IMR-90 (cell line): ENCODE results near the gene ITSN1. TPM values are rescaled to one million over a fixed set of nuclear protein-coding genes. Genes with fewer than 3 reads are reported as not detected.

Experiments used
- ATAC-seq: fragments of 200-7000 bp; cut with Tn5 transposase; 2 replicates; pipeline ENCODE4 v1.9.1; 2020; ENCODE audit warnings: low read depth, mild to moderate bottlenecking, moderate library complexity
- BruUV-seq: library from RNA; stranded (reverse); fragments of 400-500 nt; replicated peaks from 2 replicates; lab custom pipeline; 2021; lab: Mats Ljungman, UMichigan
- CTCF ChIA-PET: fragments of 300-600 bp; formaldehyde crosslinking; extraction: SDS; loops from one replicate; lab custom pipeline; 2021; ENCODE audit warnings: antibody characterized with exemption; lab: Yijun Ruan, JAX
- POLR2A ChIA-PET: fragments of 300-600 bp; sonication (Branson Sonifier 250); formaldehyde crosslinking; loops from one replicate; lab custom pipeline; 2022; ENCODE audit warnings: antibody characterized with exemption; ENCODE audit not compliant: unreplicated experiment; lab: Charles Lee
- DNase-seq: peaks from one replicate; pipeline ENCODE4 v3.0.0; 2013
- H2AFZ ChIP-seq: replicated peaks from 2 replicates; pipeline ENCODE3; 2013; ENCODE audit warnings: low read length, mild to moderate bottlenecking; ENCODE audit not compliant: poor library complexity
- H2AK5ac ChIP-seq: 2 replicates; pipeline ENCODE4 v1.6.1; 2013; ENCODE audit warnings: low read depth, low read length, inconsistent platforms
- H2AK9ac ChIP-seq: replicated peaks from 2 replicates; pipeline ENCODE3; 2013; ENCODE audit warnings: mild to moderate bottlenecking, low read depth, low read length, moderate library complexity; ENCODE audit not compliant: poor library complexity
- H2BK120ac ChIP-seq: 2 replicates; pipeline ENCODE4 v1.6.1; 2013; ENCODE audit warnings: low read depth, low read length, inconsistent platforms
- H2BK15ac ChIP-seq: 3 replicates; pipeline ENCODE4 v1.6.1; 2013; ENCODE audit warnings: low read depth, low read length, inconsistent platforms
- H2BK20ac ChIP-seq: 2 replicates; pipeline ENCODE4 v1.6.1; 2013; ENCODE audit warnings: low read depth, mild to moderate bottlenecking, inconsistent platforms, low read length, moderate library complexity
- H2BK5ac ChIP-seq: 2 replicates; pipeline ENCODE4 v1.6.1; 2013; ENCODE audit warnings: mild to moderate bottlenecking, low read depth, low read length, inconsistent platforms; ENCODE audit not compliant: poor library complexity, severe bottlenecking
- H3K14ac ChIP-seq: replicated peaks from 2 replicates; pipeline ENCODE4 v1.6.1; 2013; ENCODE audit warnings: low read depth, low read length, inconsistent platforms
- H3K18ac ChIP-seq: 2 replicates; pipeline ENCODE4 v1.6.1; 2013; ENCODE audit warnings: low read depth, low read length, control low read depth
- H3K23ac ChIP-seq: 2 replicates; pipeline ENCODE4 v1.6.1; 2013; ENCODE audit warnings: low read depth, low read length, inconsistent platforms
- H3K27ac ChIP-seq: 2 replicates; pipeline ENCODE4 v1.5.1; 2013; ENCODE audit warnings: mild to moderate bottlenecking, control low read depth, low read length; ENCODE audit not compliant: insufficient read depth
- H3K27me3 ChIP-seq: 2 replicates; pipeline ENCODE4 v1.6.1; 2013; ENCODE audit warnings: low read length; ENCODE audit not compliant: control insufficient read depth, insufficient read depth
- H3K36me3 ChIP-seq: 2 replicates; pipeline ENCODE4 v1.6.1; 2013; ENCODE audit warnings: low read length, mixed read lengths; ENCODE audit not compliant: control insufficient read depth, insufficient read depth
- H3K4ac ChIP-seq: 2 replicates; pipeline ENCODE4 v1.6.1; 2013; ENCODE audit warnings: low read depth, low read length, inconsistent platforms
- H3K4me1 ChIP-seq: 2 replicates; pipeline ENCODE4 v1.6.1; 2013; ENCODE audit warnings: low read length, mixed read lengths; ENCODE audit not compliant: control insufficient read depth, insufficient read depth
- H3K4me2 ChIP-seq: 2 replicates; pipeline ENCODE4 v1.6.1; 2013; ENCODE audit warnings: low read depth, mild to moderate bottlenecking, control low read depth, low read length, moderate library complexity
- H3K4me3 ChIP-seq: 2 replicates; pipeline ENCODE4 v1.5.1; 2013; ENCODE audit warnings: low read depth, mild to moderate bottlenecking, control low read depth, low read length, moderate library complexity; ENCODE audit not compliant: insufficient read depth
- H3K56ac ChIP-seq: 2 replicates; pipeline ENCODE4 v1.6.1; 2013; ENCODE audit warnings: low read length, inconsistent platforms; ENCODE audit not compliant: insufficient read depth; ENCODE audit errors: extremely low read depth
- H3K79me1 ChIP-seq, 2 experiments: 2 replicates each; pipeline ENCODE4 v1.6.1; 2013; ENCODE audit warnings: low read length in 2 of 2, inconsistent platforms in 1 of 2, low read depth in 1 of 2
- H3K9ac ChIP-seq: 2 replicates; pipeline ENCODE4 v1.6.1; 2013; ENCODE audit warnings: low read depth, low read length, control low read depth
- H3K9me1 ChIP-seq: 2 replicates; pipeline ENCODE4 v1.6.1; 2013; ENCODE audit warnings: low read length, inconsistent platforms; ENCODE audit not compliant: insufficient read depth
- H3K9me3 ChIP-seq: 2 replicates; pipeline ENCODE4 v1.6.1; 2013; ENCODE audit warnings: low read length; ENCODE audit not compliant: control insufficient read depth, insufficient read depth
- H4K20me1 ChIP-seq: 2 replicates; pipeline ENCODE4 v1.6.1; 2013; ENCODE audit warnings: low read length, inconsistent platforms; ENCODE audit not compliant: insufficient read depth
- H4K5ac ChIP-seq: 2 replicates; pipeline ENCODE4 v1.6.1; 2013; ENCODE audit warnings: mild to moderate bottlenecking, low read depth, low read length, control low read depth
- H4K8ac ChIP-seq, 2 experiments: 2 replicates each; pipeline ENCODE4 v1.6.1; 2013; ENCODE audit warnings: low read depth in 2 of 2, low read length in 2 of 2, control low read depth in 1 of 2, inconsistent platforms in 1 of 2
- H4K91ac ChIP-seq: 2 replicates; pipeline ENCODE4 v1.6.1; 2013; ENCODE audit warnings: low read depth, low read length, inconsistent platforms; ENCODE audit not compliant: insufficient read depth
- BHLHE40 ChIP-seq: fragments of 150-350 bp; IDR thresholded peaks from 2 replicates; pipeline ENCODE4 v1.6.1; 2016; ENCODE audit warnings: mild to moderate bottlenecking, low read depth, low read length
- CEBPB ChIP-seq: IDR thresholded peaks from 2 replicates; pipeline ENCODE4 v1.6.1; 2012; ENCODE audit warnings: low read depth, low read length, improper control_type of control experiment
- CHD1 ChIP-seq: IDR thresholded peaks from 2 replicates; pipeline ENCODE4 v1.6.1; 2012; ENCODE audit warnings: low read depth, low read length, improper control_type of control experiment
- FOS ChIP-seq: fragments of 150-350 bp; IDR thresholded peaks from 2 replicates; pipeline ENCODE4 v1.6.1; 2016; ENCODE audit warnings: low read depth, low read length
- MAFK ChIP-seq: IDR thresholded peaks from 2 replicates; pipeline ENCODE4 v1.6.1; 2012; ENCODE audit warnings: low read depth, low read length, improper control_type of control experiment
- MAZ ChIP-seq: IDR thresholded peaks from 2 replicates; pipeline ENCODE4 v1.6.1; 2012; ENCODE audit warnings: low read depth, mild to moderate bottlenecking, low read length, improper control_type of control experiment, moderate library complexity, borderline replicate concordance
- MXI1 ChIP-seq: IDR thresholded peaks from 2 replicates; pipeline ENCODE4 v1.6.1; 2012; ENCODE audit warnings: low read depth, mild to moderate bottlenecking, low read length, moderate library complexity, borderline replicate concordance
- NFE2L2 ChIP-seq: fragments of 150-350 bp; IDR thresholded peaks from 2 replicates; pipeline ENCODE4 v1.6.1; 2016; ENCODE audit warnings: low read depth, mild to moderate bottlenecking, low read length
- POLR2A ChIP-seq: IDR thresholded peaks from 2 replicates; pipeline ENCODE4 v1.6.1; 2012; ENCODE audit warnings: mild to moderate bottlenecking, low read depth, low read length
- RCOR1 ChIP-seq: IDR thresholded peaks from 2 replicates; pipeline ENCODE4 v1.6.1; 2012; ENCODE audit warnings: mild to moderate bottlenecking, low read length, improper control_type of control experiment; ENCODE audit not compliant: insufficient replicate concordance
- RFX5 ChIP-seq: IDR thresholded peaks from 2 replicates; pipeline ENCODE4 v1.8.0; 2012; ENCODE audit warnings: low read depth, mild to moderate bottlenecking, low read length, moderate library complexity
- WGBS, 2 experiments: methylation state at CpG; one replicate each; pipeline versions ENCODE4 v1.1.5 to v1.1.7; 2013; ENCODE audit warnings: missing lambda C conversion rate in 2 of 2; ENCODE audit not compliant: insufficient read length in 1 of 2; ENCODE audit errors: extremely low coverage in 2 of 2; 5-methylcytosine and 5-hydroxymethylcytosine counted together
- dilution Hi-C: fragments of 300-500 bp; cut with HindIII; formaldehyde crosslinking; loops from one replicate; pipeline ENCODE4 v1.14.3; 2018; ENCODE audit warnings: low sequenced_read_pairs; ENCODE audit not compliant: unreplicated experiment
- in situ Hi-C: fragments of 300-500 bp; cut with MboI; formaldehyde crosslinking; loops from 3 replicates; pipeline ENCODE4 v1.14.3; 2019; ENCODE audit warnings: low sequenced_read_pairs, inconsistent platforms, mixed read lengths
- intact Hi-C: fragments of 100-400 bp; cut with micrococcal nuclease; formaldehyde crosslinking; loops from 2 replicates; pipeline ENCODE4 v1.10.0; 2022
- polyA plus RNA-seq, 3 experiments: library from polyadenylated mRNA; depleted of rRNA; stranded (reverse); fragments of >200 nt; gene quantifications; 2 replicates each; pipeline ENCODE4 v1.2.3, GENCODE V29; 2012; ENCODE audit warnings: low replicate concordance in 1 of 3
- total RNA-seq: library from RNA; depleted of rRNA; stranded (reverse); fragments of >200 nt; gene quantifications from 2 replicates; pipeline ENCODE4 v1.2.3, GENCODE V29; 2012
- TF ChIP-seq, protein P1 (sequence below): fragments of 150-350 bp; IDR thresholded peaks from 2 replicates; pipeline ENCODE4 v1.6.1; 2017; ENCODE audit warnings: mild to moderate bottlenecking, antibody characterized with exemption, low read length, low read depth
- TF ChIP-seq, protein P2 (sequence below): fragments of 150-350 bp; IDR thresholded peaks from 2 replicates; pipeline ENCODE4 v1.6.1; 2016; ENCODE audit warnings: low read depth, mild to moderate bottlenecking, low read length, moderate library complexity, borderline replicate concordance
- TF ChIP-seq, protein P3 (sequence below): conservative IDR thresholded peaks from 2 replicates; pipeline ENCODE4 v1.5.1; 2012; ENCODE audit warnings: mild to moderate bottlenecking, low read depth, low read length, improper control_type of control experiment

The ITSN1 gene
- total and polyA plus RNA-seq, 2 of the 4 experiments (the other 2 are of a cell fraction): 45.4 to 62.0 TPM

DNA sequence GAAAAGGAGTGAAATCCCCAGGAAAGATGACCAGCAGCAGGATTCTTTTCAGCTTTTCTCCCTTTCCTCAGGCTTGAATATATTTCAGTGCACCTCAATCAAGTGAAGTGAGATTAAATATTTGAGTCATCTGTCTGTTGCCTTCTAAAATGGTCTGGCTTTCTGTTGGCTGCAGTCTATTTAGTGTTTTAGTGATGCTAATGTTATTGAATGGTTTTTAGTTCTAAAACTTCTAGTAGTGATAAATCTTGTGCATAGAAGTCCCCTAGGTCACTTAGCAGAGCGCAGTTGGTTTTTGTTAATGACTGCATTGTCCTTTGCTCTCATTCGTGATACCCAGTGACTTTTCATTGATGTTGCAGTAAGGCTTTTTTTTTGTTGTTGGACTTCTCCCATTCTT is 53.5 kb downstream of the ITSN1 start:
- H3K18ac ChIP-seq: no peak overlapping the region
- TF ChIP-seq FOS: no peak
- no peak for TF ChIP-seq CEBPB
- no peak for TF ChIP-seq RCOR1
- no peak for TF ChIP-seq MAFK
- TF ChIP-seq RFX5: no peak
- TF ChIP-seq POLR2A: no peak
- TF ChIP-seq, protein P1, sequence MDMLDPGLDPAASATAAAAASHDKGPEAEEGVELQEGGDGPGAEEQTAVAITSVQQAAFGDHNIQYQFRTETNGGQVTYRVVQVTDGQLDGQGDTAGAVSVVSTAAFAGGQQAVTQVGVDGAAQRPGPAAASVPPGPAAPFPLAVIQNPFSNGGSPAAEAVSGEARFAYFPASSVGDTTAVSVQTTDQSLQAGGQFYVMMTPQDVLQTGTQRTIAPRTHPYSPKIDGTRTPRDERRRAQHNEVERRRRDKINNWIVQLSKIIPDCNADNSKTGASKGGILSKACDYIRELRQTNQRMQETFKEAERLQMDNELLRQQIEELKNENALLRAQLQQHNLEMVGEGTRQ: no peak
- no peak for TF ChIP-seq BHLHE40
- TF ChIP-seq NFE2L2: no peak
- no peak for TF ChIP-seq CHD1
- TF ChIP-seq, protein P2, sequence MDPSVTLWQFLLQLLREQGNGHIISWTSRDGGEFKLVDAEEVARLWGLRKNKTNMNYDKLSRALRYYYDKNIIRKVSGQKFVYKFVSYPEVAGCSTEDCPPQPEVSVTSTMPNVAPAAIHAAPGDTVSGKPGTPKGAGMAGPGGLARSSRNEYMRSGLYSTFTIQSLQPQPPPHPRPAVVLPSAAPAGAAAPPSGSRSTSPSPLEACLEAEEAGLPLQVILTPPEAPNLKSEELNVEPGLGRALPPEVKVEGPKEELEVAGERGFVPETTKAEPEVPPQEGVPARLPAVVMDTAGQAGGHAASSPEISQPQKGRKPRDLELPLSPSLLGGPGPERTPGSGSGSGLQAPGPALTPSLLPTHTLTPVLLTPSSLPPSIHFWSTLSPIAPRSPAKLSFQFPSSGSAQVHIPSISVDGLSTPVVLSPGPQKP: no peak
- no peak for TF ChIP-seq MXI1
- TF ChIP-seq, protein P3, sequence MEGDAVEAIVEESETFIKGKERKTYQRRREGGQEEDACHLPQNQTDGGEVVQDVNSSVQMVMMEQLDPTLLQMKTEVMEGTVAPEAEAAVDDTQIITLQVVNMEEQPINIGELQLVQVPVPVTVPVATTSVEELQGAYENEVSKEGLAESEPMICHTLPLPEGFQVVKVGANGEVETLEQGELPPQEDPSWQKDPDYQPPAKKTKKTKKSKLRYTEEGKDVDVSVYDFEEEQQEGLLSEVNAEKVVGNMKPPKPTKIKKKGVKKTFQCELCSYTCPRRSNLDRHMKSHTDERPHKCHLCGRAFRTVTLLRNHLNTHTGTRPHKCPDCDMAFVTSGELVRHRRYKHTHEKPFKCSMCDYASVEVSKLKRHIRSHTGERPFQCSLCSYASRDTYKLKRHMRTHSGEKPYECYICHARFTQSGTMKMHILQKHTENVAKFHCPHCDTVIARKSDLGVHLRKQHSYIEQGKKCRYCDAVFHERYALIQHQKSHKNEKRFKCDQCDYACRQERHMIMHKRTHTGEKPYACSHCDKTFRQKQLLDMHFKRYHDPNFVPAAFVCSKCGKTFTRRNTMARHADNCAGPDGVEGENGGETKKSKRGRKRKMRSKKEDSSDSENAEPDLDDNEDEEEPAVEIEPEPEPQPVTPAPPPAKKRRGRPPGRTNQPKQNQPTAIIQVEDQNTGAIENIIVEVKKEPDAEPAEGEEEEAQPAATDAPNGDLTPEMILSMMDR: no peak
- no peak for TF ChIP-seq MAZ
- H3K9ac ChIP-seq: no peak overlapping the region
- dilution Hi-C loops: no loop called here
- no peak overlapping the region for H3K4me3 ChIP-seq
- H2BK5ac ChIP-seq: no peak overlapping the region
- no peak overlapping the region for H3K4me2 ChIP-seq
- H2BK20ac ChIP-seq: no peak overlapping the region
- no peak overlapping the region for H3K56ac ChIP-seq
- intact Hi-C loops: no loop called here
- H4K20me1 ChIP-seq: peaks cover 48% of the 10 kb centered on the region; the same call in 1 of the 2 replicates
- in situ Hi-C loops: no loop called here
- no peak overlapping the region for H3K4ac ChIP-seq
- no peaks in the 10 kb centered on the region for H3K36me3 ChIP-seq
- no peaks in the 10 kb centered on the region for H3K9me3 ChIP-seq
- no peak overlapping the region for H4K8ac ChIP-seq
- no CpG with 5 or more reads among the region's 2 CpGs for WGBS, 2 experiments
- no peak overlapping the region for H2AK9ac ChIP-seq
- H3K23ac ChIP-seq: no peak overlapping the region
- H3K79me1 ChIP-seq: peaks cover 25 to 72% of the 10 kb centered on the region in 2 experiments
- ATAC-seq (no peak), DNase-seq (no peak)
- H3K14ac ChIP-seq: no peak overlapping the region
- ChIA-PET CTCF (no interaction called here), POLR2A (no interaction called here)
- H3K4me1 ChIP-seq: peaks cover 4% of the 10 kb centered on the region
- no peak overlapping the region for H4K5ac ChIP-seq
- H2BK15ac ChIP-seq: no peak overlapping the region
- no peaks in the 10 kb centered on the region for H3K27me3 ChIP-seq
- H4K91ac ChIP-seq: no peak overlapping the region
- no peak overlapping the region for H3K27ac ChIP-seq
- H3K9me1 ChIP-seq: peaks cover 9% of the 10 kb centered on the region
- H2AFZ ChIP-seq: no peak overlapping the region
- H2BK120ac ChIP-seq: no peak overlapping the region
- BruUV-seq: no TSS peak
- H2AK5ac ChIP-seq: no peak overlapping the region
